Prostate gland (tissue), 2 donors: ENCODE results near the gene CIDEA. TPM values are rescaled to one million over a fixed set of nuclear protein-coding genes. Genes with fewer than 3 reads are reported as not detected.

ENCODE experiments used
- DNase-seq: peaks from one replicate; pipeline ENCODE4 v3.0.0-alpha.2; 2019; ENCODE audit warnings: low spot score
- H3K27ac ChIP-seq, 2 donors: fragments of 200-600 bp; sonication (generic); 2 replicates each; pipeline ENCODE4 v1.5.1; 2017 to 2019
- H3K27me3 ChIP-seq: fragments of 200-600 bp; sonication (generic); replicated peaks from 2 replicates; pipeline ENCODE4 v1.5.1; 2019; ENCODE audit not compliant: insufficient read depth
- H3K36me3 ChIP-seq, 2 donors: fragments of 200-600 bp; sonication (generic); 1 replicate in 1 of 2; 2 replicates in 1 of 2; pipeline versions ENCODE4 v1.5.1 to v1.8.1; 2017 to 2019
- H3K4me1 ChIP-seq: fragments of 200-600 bp; sonication (generic); replicated peaks from 2 replicates; pipeline ENCODE4 v1.5.1; 2019
- H3K4me3 ChIP-seq, 2 donors: fragments of 200-600 bp; sonication (generic); 2 replicates each; pipeline ENCODE4 v1.5.1; 2017 to 2019
- H3K9me3 ChIP-seq: fragments of 200-600 bp; sonication (generic); 2 replicates; pipeline ENCODE4 v1.5.1; 2017
- CTCF ChIP-seq, 4 experiments: fragments of 200-600 bp in 2 of 4; fragments of 450-650 bp in 2 of 4; sonication (generic) in 2 of 4; IDR thresholded peaks; 1 replicate in 3 of 4; 2 replicates in 1 of 4; pipeline ENCODE4 v1.5.1; 2016 to 2019; ENCODE audit warnings: antibody characterized with exemption in 4 of 4, mild to moderate bottlenecking in 2 of 4, moderate library complexity in 2 of 4
- POLR2A ChIP-seq: fragments of 450-650 bp; IDR thresholded peaks from one replicate; pipeline ENCODE4 v1.6.1; 2016; ENCODE audit warnings: antibody characterized with exemption, mild to moderate bottlenecking
- POLR2AphosphoS5 ChIP-seq: sonication (generic); formaldehyde crosslinking; IDR thresholded peaks from one replicate; pipeline ENCODE4 v1.6.1; 2017; ENCODE audit warnings: antibody characterized with exemption
- WGBS: methylation state at CpG from one replicate; pipeline ENCODE4 v1.1.5; 2018; 5-methylcytosine and 5-hydroxymethylcytosine counted together
- intact Hi-C: fragments of 100-400 bp; cut with DNase I; formaldehyde crosslinking; loops from one replicate; pipeline ENCODE4 v1.14.2; 2022
- total RNA-seq, 2 donors: library from RNA; depleted of rRNA; stranded (reverse); fragments of >200 nt; gene quantifications; one replicate each; pipeline ENCODE4 v1.1.0, GENCODE V29; 2016

CIDEA gene
- total RNA-seq, 2 donors from 2014 or later: not detected

DNA sequence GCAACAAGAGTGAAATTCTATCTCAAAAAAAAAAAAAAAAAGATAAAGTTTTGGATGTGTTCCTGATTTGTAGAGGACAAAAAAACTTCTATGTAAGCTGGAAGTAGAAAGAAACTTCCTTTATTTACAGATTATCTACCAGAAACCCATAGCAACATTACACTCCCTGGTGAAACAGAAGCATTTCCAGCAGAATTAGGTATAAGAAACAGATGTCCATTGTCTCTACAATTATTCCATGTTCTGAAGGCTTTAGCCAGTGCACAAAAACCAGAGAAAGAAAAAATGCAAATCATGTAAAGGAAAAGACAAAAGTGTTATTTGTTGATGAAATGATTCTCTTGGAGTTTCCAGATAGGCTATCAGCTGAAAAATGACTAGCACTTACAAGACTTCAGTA, 58.8 kb downstream of the CIDEA start:
- Histone ChIP-seq H3K36me3 (no peaks in the 10 kb centered on the region), H3K27me3 (no peaks in the 10 kb centered on the region), H3K9me3 (no peaks in the 10 kb centered on the region), H3K27ac (no peak overlapping the region), H3K4me1 (no peaks in the 10 kb centered on the region), H3K4me3 (no peak overlapping the region)
- no peak for TF ChIP-seq POLR2AphosphoS5
- no peak for TF ChIP-seq POLR2A
- no peak for TF ChIP-seq CTCF (IDR thresholded peaks at IDR 0.05)
- intact Hi-C loops: no loop called here
- no peak for DNase-seq

DNA sequence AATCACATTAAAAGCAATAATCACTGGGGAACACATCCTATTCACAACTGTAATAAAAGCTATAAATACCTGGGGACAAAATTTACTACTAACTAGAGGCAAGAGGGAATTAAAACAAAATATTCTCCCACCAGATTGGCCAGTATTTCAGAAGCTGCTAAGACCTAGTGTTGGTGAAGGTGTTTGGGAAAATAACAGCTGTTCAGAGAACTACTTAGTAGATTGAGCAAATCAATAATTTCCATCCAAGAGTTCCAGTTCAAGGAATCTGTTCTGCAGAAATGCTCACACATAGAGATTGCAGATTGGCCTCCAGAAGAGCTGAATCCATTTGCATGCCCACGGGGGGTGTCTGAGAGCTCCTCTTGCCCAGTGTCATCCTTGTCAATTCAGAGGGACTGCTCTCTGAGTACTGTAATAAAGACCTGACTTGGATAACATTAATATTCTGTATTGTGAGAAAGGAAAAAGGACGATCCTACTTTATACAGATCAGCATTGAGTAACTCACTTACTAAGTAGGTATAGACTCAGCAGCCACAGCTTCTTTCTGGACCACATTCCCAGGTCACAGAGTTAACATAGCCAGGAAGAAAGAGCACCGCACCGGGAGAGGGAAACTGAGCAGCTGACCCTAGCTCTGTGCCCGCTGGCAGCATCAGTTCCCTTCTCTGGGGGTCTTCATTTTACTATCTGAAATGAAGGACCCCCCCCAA, 59.5 kb downstream of the CIDEA start:
- Histone ChIP-seq H3K27me3 (no peaks in the 10 kb centered on the region), H3K4me1 (no peaks in the 10 kb centered on the region), H3K27ac (no peak overlapping the region), H3K36me3 (no peaks in the 10 kb centered on the region), H3K4me3 (no peak overlapping the region), H3K9me3 (no peaks in the 10 kb centered on the region)
- TF ChIP-seq POLR2A (no peak), POLR2AphosphoS5 (no peak), CTCF (IDR thresholded peaks at IDR 0.05) (no peak)
- no peak for DNase-seq
- 84% methylated on average over 5 of the region's 5 CpGs for WGBS
- intact Hi-C loops: no loop called here

GRCh38 chr18:12314591-12315305, 60.6 kb downstream of the CIDEA start:
- Histone ChIP-seq H3K27me3 (no peaks in the 10 kb centered on the region), H3K9me3 (no peaks in the 10 kb centered on the region), H3K4me3 (no peak overlapping the region), H3K36me3 (no peaks in the 10 kb centered on the region), H3K4me1 (no peaks in the 10 kb centered on the region), H3K27ac (no peak overlapping the region)
- no peak for DNase-seq
- 86% methylated on average over 1 of the region's 1 CpG for WGBS
- TF ChIP-seq POLR2A (no peak), POLR2AphosphoS5 (no peak), CTCF (IDR thresholded peaks at IDR 0.05) (no peak)
- intact Hi-C loops: no loop called here

GRCh38 chr18:12315490-12315889, 61.3 kb downstream of the CIDEA start:
- intact Hi-C loops: no loop called here
- Histone ChIP-seq H3K9me3 (no peaks in the 10 kb centered on the region), H3K27ac (no peak overlapping the region), H3K36me3 (no peaks in the 10 kb centered on the region), H3K27me3 (no peaks in the 10 kb centered on the region), H3K4me3 (no peak overlapping the region), H3K4me1 (no peaks in the 10 kb centered on the region)
- WGBS: 69% methylated on average over 10 of the region's 10 CpGs
- DNase-seq: no peak
- no peak for TF ChIP-seq POLR2A
- no peak for TF ChIP-seq POLR2AphosphoS5
- TF ChIP-seq CTCF (IDR thresholded peaks at IDR 0.05): no peak

DNA sequence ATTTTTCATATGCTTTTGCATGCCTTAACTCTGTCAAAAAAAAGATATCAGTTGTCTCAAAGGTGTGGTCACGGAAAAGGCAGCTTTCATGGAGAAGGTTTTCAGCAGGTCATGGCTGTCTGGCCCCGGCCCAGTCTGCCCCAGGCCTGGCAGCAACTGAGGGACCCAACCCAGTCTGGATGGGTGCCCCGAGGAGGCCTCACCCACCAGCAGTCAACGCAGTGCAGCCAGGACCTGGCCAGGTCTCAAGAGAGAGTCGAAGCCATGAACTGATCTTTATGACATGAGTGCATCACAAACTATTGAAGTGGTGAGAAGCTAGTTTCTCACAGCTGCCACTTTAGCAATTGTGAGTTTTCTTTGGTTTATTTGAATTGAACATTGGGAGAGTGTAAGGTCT, 61.8 kb downstream of the CIDEA start:
- Histone ChIP-seq H3K4me3 (no peak overlapping the region), H3K27ac (no peak overlapping the region), H3K4me1 (no peaks in the 10 kb centered on the region), H3K27me3 (no peaks in the 10 kb centered on the region), H3K36me3 (no peaks in the 10 kb centered on the region), H3K9me3 (no peaks in the 10 kb centered on the region)
- WGBS: 34% methylated on average over 5 of the region's 5 CpGs
- intact Hi-C loops: no loop called here
- TF ChIP-seq POLR2A (no peak), CTCF (IDR thresholded peaks at IDR 0.05) (no peak), POLR2AphosphoS5 (no peak)
- DNase-seq: no peak
